Trophoblast cell (in vitro differentiated cells and primary cell): ENCODE results near the gene EDIL3.
"Not testable (repeated sequence)": the region's sequence is repeated elsewhere in the genome, so short reads cannot be mapped to it uniquely, and the experiment has no call there.

Experiments
- DNase-seq, 2 donors: peaks; one replicate each; pipeline ENCODE4 v3.0.0-alpha.2; 2016
- H2AFZ ChIP-seq: 2 replicates; pipeline ENCODE4 v1.6.1; 2013; ENCODE audit warnings: low read length, moderate library complexity, mild to moderate bottlenecking; ENCODE audit not compliant: insufficient read depth, poor library complexity
- H2AK5ac ChIP-seq: 2 replicates; pipeline ENCODE4 v1.6.1; 2013; ENCODE audit warnings: mild to moderate bottlenecking, low read length
- H2BK120ac ChIP-seq: 2 replicates; pipeline ENCODE4 v1.6.1; 2013; ENCODE audit warnings: low read length, mild to moderate bottlenecking, moderate library complexity; ENCODE audit not compliant: insufficient read depth, poor library complexity
- H2BK12ac ChIP-seq: 2 replicates; pipeline ENCODE4 v1.6.1; 2013; ENCODE audit warnings: mild to moderate bottlenecking, low read length, moderate library complexity
- H2BK5ac ChIP-seq: 2 replicates; pipeline ENCODE4 v1.6.1; 2013; ENCODE audit warnings: low read length, low read depth, moderate library complexity, mild to moderate bottlenecking; ENCODE audit not compliant: poor library complexity
- H3K14ac ChIP-seq: 2 replicates; pipeline ENCODE4 v1.6.1; 2013; ENCODE audit warnings: mild to moderate bottlenecking, low read length
- H3K18ac ChIP-seq: 2 replicates; pipeline ENCODE4 v1.6.1; 2013; ENCODE audit warnings: mild to moderate bottlenecking, low read length
- H3K23ac ChIP-seq: 2 replicates; pipeline ENCODE4 v1.6.1; 2013; ENCODE audit warnings: low read length
- H3K27ac ChIP-seq: 2 replicates; pipeline ENCODE4 v1.5.1; 2013; ENCODE audit warnings: low read depth, mild to moderate bottlenecking, inconsistent platforms, low read length, moderate library complexity
- H3K27me3 ChIP-seq: 2 replicates; pipeline ENCODE4 v1.6.1; 2013; ENCODE audit warnings: inconsistent platforms, mild to moderate bottlenecking, low read length, moderate library complexity; ENCODE audit not compliant: insufficient read depth
- H3K36me3 ChIP-seq, 2 experiments: 1 replicate in 1 of 2; 2 replicates in 1 of 2; pipeline ENCODE4 v1.6.1; 2013; ENCODE audit warnings: low read length in 2 of 2, mild to moderate bottlenecking in 2 of 2, moderate library complexity in 1 of 2; ENCODE audit not compliant: insufficient read depth in 2 of 2, control insufficient read depth in 1 of 2
- H3K4ac ChIP-seq: 2 replicates; pipeline ENCODE4 v1.6.1; 2013; ENCODE audit warnings: low read depth, mild to moderate bottlenecking, low read length, moderate library complexity
- H3K4me1 ChIP-seq, 2 experiments: 1 replicate in 1 of 2; 2 replicates in 1 of 2; pipeline ENCODE4 v1.6.1; 2013; ENCODE audit warnings: low read length in 2 of 2, mild to moderate bottlenecking in 2 of 2, moderate library complexity in 1 of 2; ENCODE audit not compliant: insufficient read depth in 2 of 2, control insufficient read depth in 1 of 2
- H3K4me2 ChIP-seq: 2 replicates; pipeline ENCODE4 v1.6.1; 2013; ENCODE audit warnings: inconsistent platforms, mild to moderate bottlenecking, low read length, moderate library complexity
- H3K4me3 ChIP-seq: 2 replicates; pipeline ENCODE4 v1.5.1; 2013; ENCODE audit warnings: mild to moderate bottlenecking, low read depth, low read length, inconsistent platforms
- H3K79me1 ChIP-seq: one replicate; pipeline ENCODE4 v1.6.1; 2013; ENCODE audit warnings: low read length
- H3K79me2 ChIP-seq: 2 replicates; pipeline ENCODE4 v1.6.1; 2013; ENCODE audit warnings: low read length, mild to moderate bottlenecking; ENCODE audit not compliant: control insufficient read depth, insufficient read depth, poor library complexity
- H3K9ac ChIP-seq: 2 replicates; pipeline ENCODE4 v1.6.1; 2013; ENCODE audit warnings: mild to moderate bottlenecking, low read length
- H3K9me3 ChIP-seq: 2 replicates; pipeline ENCODE4 v1.6.1; 2013; ENCODE audit warnings: low read depth, mild to moderate bottlenecking, control low read depth, inconsistent platforms, low read length; ENCODE audit not compliant: insufficient read depth
- H4K12ac ChIP-seq: 2 replicates; pipeline ENCODE4 v1.6.1; 2013; ENCODE audit warnings: low read depth, mild to moderate bottlenecking, low read length, moderate library complexity
- H4K8ac ChIP-seq: 2 replicates; pipeline ENCODE4 v1.6.1; 2013; ENCODE audit warnings: low read depth, mild to moderate bottlenecking, low read length, moderate library complexity
- H4K91ac ChIP-seq: one replicate; pipeline ENCODE4 v1.6.1; 2013; ENCODE audit warnings: low read depth, mild to moderate bottlenecking, low read length, moderate library complexity
- whole genome bisulfite sequencing: extraction: QIAGEN DNeasy Blood & Tissue Kit; methylation state at CpG from one replicate; pipeline ENCODE4 v1.1.7; 2013; ENCODE audit warnings: missing lambda C conversion rate; ENCODE audit not compliant: insufficient read length, insufficient coverage; ENCODE audit errors: extremely low coverage; 5-methylcytosine and 5-hydroxymethylcytosine counted together

Gene EDIL3

DNA sequence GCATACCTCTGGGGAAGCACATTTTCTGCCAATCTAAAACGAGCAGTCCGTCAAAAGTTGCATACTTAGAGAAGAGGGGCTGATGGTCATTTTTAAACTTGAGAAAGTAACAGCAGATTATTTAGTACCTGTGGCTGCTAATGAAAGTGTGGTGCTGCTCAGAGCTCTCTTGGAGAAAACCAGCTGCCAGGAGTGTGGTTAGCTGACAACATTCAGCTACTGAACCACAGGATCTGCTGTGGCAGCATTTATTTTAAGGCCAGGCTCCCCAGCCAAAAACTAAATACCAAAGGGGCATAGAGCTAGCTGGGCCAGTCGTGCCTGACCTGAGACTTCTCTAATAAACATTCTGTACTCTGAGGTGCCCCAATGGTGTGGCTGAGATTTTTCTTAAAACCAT is 203.6 kb downstream of the EDIL3 start:
- no peaks in the 10 kb centered on the region for H3K79me1 ChIP-seq
- H3K79me2 ChIP-seq = no peaks in the 10 kb centered on the region
- H3K4me2 ChIP-seq = no peak overlapping the region
- H3K36me3 ChIP-seq = no peaks in the 10 kb centered on the region
- no peak overlapping the region for H2AFZ ChIP-seq
- H2AK5ac ChIP-seq = no peak overlapping the region
- no peak overlapping the region for H2BK120ac ChIP-seq
- H3K9me3 ChIP-seq = no peaks in the 10 kb centered on the region
- no peak overlapping the region for H3K9ac ChIP-seq
- H3K27ac ChIP-seq = no peak overlapping the region
- no peak overlapping the region for H4K91ac ChIP-seq
- no peak overlapping the region for H3K4me3 ChIP-seq
- H4K12ac ChIP-seq = no peak overlapping the region
- no peak overlapping the region for H3K23ac ChIP-seq
- H2BK12ac ChIP-seq = no peak overlapping the region
- DNase-seq = no peak
- no peak overlapping the region for H2BK5ac ChIP-seq
- WGBS = no CpG with 5 or more reads among the region's 3 CpGs
- no peaks in the 10 kb centered on the region for H3K27me3 ChIP-seq
- H3K14ac ChIP-seq = no peak overlapping the region
- no peaks in the 10 kb centered on the region for H3K4me1 ChIP-seq
- no peak overlapping the region for H4K8ac ChIP-seq
- no peak overlapping the region for H3K4ac ChIP-seq
- H3K18ac ChIP-seq = no peak overlapping the region

DNA sequence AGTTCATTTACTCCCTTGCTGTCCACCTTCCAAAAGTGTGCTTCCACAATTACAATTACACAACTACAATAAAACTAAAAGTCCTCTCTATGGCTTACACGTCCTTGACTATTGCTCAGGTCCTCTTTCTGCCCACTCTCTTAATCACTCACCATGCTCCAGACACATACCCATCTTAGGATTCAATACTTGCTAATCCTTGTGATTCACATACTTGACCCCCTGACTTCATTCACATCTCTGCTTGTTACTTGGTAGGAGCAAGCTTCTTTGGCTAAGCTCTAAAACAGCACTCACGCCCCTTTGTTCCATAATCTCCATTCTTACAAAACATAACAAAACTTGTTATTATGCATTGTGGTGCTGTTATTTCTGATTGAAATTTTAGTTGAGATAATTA is 215.8 kb downstream of the EDIL3 start:
- no peak overlapping the region for H2BK120ac ChIP-seq
- no peak overlapping the region for H3K27ac ChIP-seq
- H2AK5ac ChIP-seq = no peak overlapping the region
- H3K79me1 ChIP-seq = no peaks in the 10 kb centered on the region
- no peak overlapping the region for H3K14ac ChIP-seq
- no peak overlapping the region for H4K8ac ChIP-seq
- H3K18ac ChIP-seq = no peak overlapping the region
- no peak overlapping the region for H4K12ac ChIP-seq
- no peak overlapping the region for H2BK5ac ChIP-seq
- H3K79me2 ChIP-seq = no peaks in the 10 kb centered on the region
- peaks cover 0 to 3% of the 10 kb centered on the region in 2 experiments for H3K36me3 ChIP-seq
- no peak overlapping the region for H3K4me2 ChIP-seq
- WGBS = no CpG with 5 or more reads among the region's 2 CpGs
- no peak overlapping the region for H3K9ac ChIP-seq
- H4K91ac ChIP-seq = no peak overlapping the region
- no peak overlapping the region for H3K4me3 ChIP-seq
- no peak overlapping the region for H2AFZ ChIP-seq
- no peaks in the 10 kb centered on the region for H3K4me1 ChIP-seq
- H3K4ac ChIP-seq = no peak overlapping the region
- H3K27me3 ChIP-seq = no peaks in the 10 kb centered on the region
- no peak overlapping the region for H2BK12ac ChIP-seq
- no peak overlapping the region for H3K23ac ChIP-seq
- no peak for DNase-seq
- no peaks in the 10 kb centered on the region for H3K9me3 ChIP-seq

DNA sequence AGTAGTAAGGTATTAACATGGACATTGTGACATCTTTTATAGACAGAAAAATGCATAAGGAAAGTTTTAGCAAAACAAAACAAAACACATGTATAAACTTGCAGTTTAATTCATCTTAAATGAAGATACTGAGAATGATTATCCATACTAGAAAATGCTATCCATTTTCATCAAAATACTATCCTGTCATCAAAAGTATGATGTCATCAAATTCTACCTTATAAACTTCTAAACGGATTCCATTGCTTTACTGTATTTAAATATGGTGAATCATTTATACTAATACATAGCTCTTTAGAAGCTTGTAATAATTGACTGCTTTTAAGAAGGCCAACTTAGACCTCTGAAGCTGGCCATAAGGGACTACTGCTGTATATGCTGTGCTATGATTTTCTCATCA is 221.0 kb downstream of the EDIL3 start:
- no peak overlapping the region for H2AK5ac ChIP-seq
- no peak overlapping the region for H4K8ac ChIP-seq
- no peak overlapping the region for H3K14ac ChIP-seq
- H2AFZ ChIP-seq = no peak overlapping the region
- H3K27ac ChIP-seq = no peak overlapping the region
- no peak overlapping the region for H4K91ac ChIP-seq
- H3K4me2 ChIP-seq = no peak overlapping the region
- H3K27me3 ChIP-seq = no peaks in the 10 kb centered on the region
- no peak overlapping the region for H2BK5ac ChIP-seq
- no peaks in the 10 kb centered on the region for H3K9me3 ChIP-seq
- no peak overlapping the region for H2BK12ac ChIP-seq
- no peaks in the 10 kb centered on the region for H3K4me1 ChIP-seq
- no peaks in the 10 kb centered on the region for H3K79me2 ChIP-seq
- H2BK120ac ChIP-seq = no peak overlapping the region
- no peak overlapping the region for H4K12ac ChIP-seq
- no peak for DNase-seq
- no peaks in the 10 kb centered on the region for H3K36me3 ChIP-seq
- H3K79me1 ChIP-seq = no peaks in the 10 kb centered on the region
- no CpG with 5 or more reads among the region's 1 CpG for WGBS
- H3K23ac ChIP-seq = no peak overlapping the region
- H3K18ac ChIP-seq = no peak overlapping the region
- no peak overlapping the region for H3K4me3 ChIP-seq
- H3K9ac ChIP-seq = no peak overlapping the region
- no peak overlapping the region for H3K4ac ChIP-seq

DNA sequence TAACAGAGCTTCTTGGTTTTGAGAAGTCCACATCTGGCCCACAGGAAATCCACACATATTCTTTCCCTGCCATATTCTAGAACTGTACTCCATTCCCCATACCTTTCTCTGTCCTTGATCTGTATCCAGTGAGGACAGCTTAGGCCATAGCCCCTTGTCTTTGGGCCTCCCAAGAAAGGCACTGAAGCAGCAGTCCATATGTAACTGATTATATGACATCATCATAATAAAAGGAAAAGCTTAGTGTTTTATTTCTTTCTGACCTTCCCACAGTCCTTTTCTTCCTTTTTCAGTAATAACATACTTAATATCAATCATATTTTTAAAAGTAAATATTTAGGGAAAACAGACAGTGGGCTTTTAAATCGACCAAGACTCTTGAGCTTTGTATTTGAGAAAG is 222.0 kb downstream of the EDIL3 start:
- no peaks in the 10 kb centered on the region for H3K27me3 ChIP-seq
- no peak for DNase-seq
- no peak overlapping the region for H3K4ac ChIP-seq
- WGBS = no CpG with 5 or more reads among the region's 1 CpG
- H2AFZ ChIP-seq = no peak overlapping the region
- H3K14ac ChIP-seq = no peak overlapping the region
- no peaks in the 10 kb centered on the region for H3K79me1 ChIP-seq
- H4K8ac ChIP-seq = no peak overlapping the region
- no peak overlapping the region for H3K18ac ChIP-seq
- no peak overlapping the region for H3K27ac ChIP-seq
- no peaks in the 10 kb centered on the region for H3K4me1 ChIP-seq
- no peak overlapping the region for H2BK120ac ChIP-seq
- H3K4me2 ChIP-seq = no peak overlapping the region
- H4K12ac ChIP-seq = no peak overlapping the region
- no peaks in the 10 kb centered on the region for H3K9me3 ChIP-seq
- H3K79me2 ChIP-seq = no peaks in the 10 kb centered on the region
- H2AK5ac ChIP-seq = no peak overlapping the region
- no peak overlapping the region for H3K9ac ChIP-seq
- no peak overlapping the region for H4K91ac ChIP-seq
- no peak overlapping the region for H3K23ac ChIP-seq
- H3K4me3 ChIP-seq = no peak overlapping the region
- no peaks in the 10 kb centered on the region for H3K36me3 ChIP-seq
- H2BK12ac ChIP-seq = no peak overlapping the region
- no peak overlapping the region for H2BK5ac ChIP-seq

DNA sequence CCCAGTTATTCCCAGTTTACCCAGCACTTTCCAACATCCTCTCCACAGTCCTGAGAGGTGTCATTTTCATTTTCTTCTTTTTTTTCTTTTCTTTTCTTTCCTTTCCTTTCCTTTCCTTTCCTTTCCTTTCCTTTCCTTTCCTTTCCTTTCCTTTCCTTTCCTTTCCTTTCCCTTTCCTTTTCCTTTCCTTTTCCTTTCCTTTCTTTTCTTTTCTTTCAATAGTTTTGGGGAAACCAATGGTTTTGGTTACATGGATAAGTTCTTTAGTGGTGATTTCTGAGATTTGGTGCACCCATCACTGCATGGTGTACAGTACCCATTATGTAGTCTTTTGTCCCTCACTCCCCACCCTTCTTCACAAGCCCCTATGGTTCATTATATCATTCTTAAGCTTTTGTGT is 224.0 kb downstream of the EDIL3 start:
- not testable (repeated sequence) for H3K14ac ChIP-seq, H3K4me1 ChIP-seq, H4K8ac ChIP-seq, H2AK5ac ChIP-seq, H3K4ac ChIP-seq, DNase-seq, H3K79me2 ChIP-seq, H3K4me2 ChIP-seq, H3K79me1 ChIP-seq, H2BK120ac ChIP-seq, H2BK5ac ChIP-seq, H4K91ac ChIP-seq, H3K23ac ChIP-seq, H2AFZ ChIP-seq, H3K27ac ChIP-seq, H3K18ac ChIP-seq, H3K27me3 ChIP-seq, H3K4me3 ChIP-seq, H3K9me3 ChIP-seq, H4K12ac ChIP-seq, H2BK12ac ChIP-seq, H3K9ac ChIP-seq, H3K36me3 ChIP-seq
